HepG2 (cell line): Measurements from ENCODE around the gene AP2B1. TPM values are rescaled to one million over a fixed set of nuclear protein-coding genes. Genes with fewer than 3 reads are reported as not detected.

ENCODE experiments used
- ATAC-seq: fragments of 200-7000 bp; cut with Tn5 transposase; 3 replicates; pipeline ENCODE4 v1.9.1; 2020; ENCODE audit warnings: mild to moderate bottlenecking, moderate library complexity
- BruUV-seq: library from RNA; stranded (reverse); fragments of 400-500 nt; replicated peaks from 2 replicates; lab custom pipeline; 2021; lab: Mats Ljungman, UMichigan
- CTCF ChIA-PET: fragments of 300-600 bp; formaldehyde crosslinking; extraction: SDS; loops from one replicate; lab custom pipeline; 2021; ENCODE audit warnings: low total read pairs, inconsistent platforms, low intra/inter-chr PET ratio; lab: Yijun Ruan, JAX
- POLR2A ChIA-PET: fragments of 350-600 bp; sonication (Branson Sonifier 250); formaldehyde crosslinking; loops from one replicate; lab custom pipeline; 2020; ENCODE audit warnings: antibody characterized with exemption, inconsistent platforms; lab: Yijun Ruan, JAX
- DNase-seq: peaks from one replicate; pipeline ENCODE4 v3.0.0-alpha.2; 2015; ENCODE audit warnings: low spot score
- FAIRE-seq: peaks from 3 replicates; lab custom pipeline; 2011; peaks lifted over from hg19 to GRCh38; lab: Jason Lieb, UNC
- H2AFZ ChIP-seq: one replicate; pipeline ENCODE4 v1.6.1; 2011; ENCODE audit warnings: low read length, inconsistent platforms
- H3K27ac ChIP-seq: fragments of 300-600 bp; 3 replicates; pipeline ENCODE4 v1.8.0; 2011; ENCODE audit warnings: mixed run types, mild to moderate bottlenecking, mixed read lengths, low read length, inconsistent platforms; ENCODE audit not compliant: insufficient read depth; ENCODE audit errors: extremely low read length
- H3K27me3 ChIP-seq, 2 experiments: fragments of 200-600 bp in 1 of 2; 2 replicates in 1 of 2; 3 replicates in 1 of 2; pipeline versions ENCODE4 v1.6.0 to v1.8.0; 2011; ENCODE audit warnings: low read length in 2 of 2, mild to moderate bottlenecking in 2 of 2, moderate library complexity in 2 of 2, inconsistent platforms in 1 of 2; ENCODE audit not compliant: insufficient read depth in 2 of 2, control insufficient read depth in 1 of 2
- H3K36me3 ChIP-seq, 2 experiments: fragments of 200-600 bp in 1 of 2; replicated peaks in 1 of 2; 2 replicates in 1 of 2; 3 replicates in 1 of 2; pipeline versions ENCODE4 v1.5.1 to v1.8.0; 2011; ENCODE audit warnings: low read length in 2 of 2, inconsistent platforms in 1 of 2; ENCODE audit not compliant: insufficient read depth in 2 of 2, control insufficient read depth in 1 of 2
- H3K4me1 ChIP-seq: 2 replicates; pipeline ENCODE4 v1.5.1; 2012; ENCODE audit warnings: low read length, inconsistent platforms; ENCODE audit not compliant: insufficient read depth
- H3K4me2 ChIP-seq: 2 replicates; pipeline ENCODE4 v1.6.0; 2011; ENCODE audit warnings: low read depth, low read length, inconsistent platforms
- H3K4me3 ChIP-seq, 3 experiments: fragments of 200-600 bp in 1 of 3; sonication (generic), shearing (Covaris generic) in 1 of 3; replicated peaks in 1 of 3; 2 replicates each; pipeline ENCODE4 v1.5.1; 2011 to 2016; ENCODE audit warnings: low read length in 3 of 3, inconsistent platforms in 2 of 3, low read depth in 2 of 3, mild to moderate bottlenecking in 2 of 3, control low read depth in 1 of 3, mixed read lengths in 1 of 3; ENCODE audit not compliant: insufficient read depth in 1 of 3
- H3K79me2 ChIP-seq: one replicate; pipeline ENCODE4 v1.6.1; 2011; ENCODE audit warnings: low read length, inconsistent platforms; ENCODE audit not compliant: insufficient read depth
- H3K9ac ChIP-seq: 2 replicates; pipeline ENCODE4 v1.6.0; 2011; ENCODE audit warnings: mild to moderate bottlenecking, low read depth, low read length, inconsistent platforms; ENCODE audit not compliant: insufficient read depth
- H3K9me3 ChIP-seq: 2 replicates; pipeline ENCODE4 v1.5.1; 2012; ENCODE audit warnings: mild to moderate bottlenecking, low read length
- H4K20me1 ChIP-seq: 2 replicates; pipeline ENCODE4 v1.6.0; 2011; ENCODE audit warnings: inconsistent platforms, mild to moderate bottlenecking, low read length, moderate library complexity; ENCODE audit not compliant: insufficient read depth
- ATF1 ChIP-seq: IDR thresholded peaks from 2 replicates; pipeline ENCODE4 v1.6.1; 2016; ENCODE audit warnings: mild to moderate bottlenecking, control low read depth
- DPF2 ChIP-seq: sonication (generic); formaldehyde crosslinking; IDR thresholded peaks from 2 replicates; pipeline ENCODE4 v1.4.0; 2020; ENCODE audit warnings: mild to moderate bottlenecking, low read depth, missing genetic modification reagents, borderline replicate concordance
- ELF1 ChIP-seq: sonication (generic); formaldehyde crosslinking; IDR thresholded peaks from 2 replicates; pipeline ENCODE4 v1.4.0; 2020; ENCODE audit warnings: missing genetic modification reagents
- FOXO1 ChIP-seq: sonication (generic); formaldehyde crosslinking; IDR thresholded peaks from 2 replicates; pipeline ENCODE4 v1.4.0; 2020; ENCODE audit warnings: missing genetic modification reagents
- GABPA ChIP-seq, 2 experiments: IDR thresholded peaks; 2 replicates each; pipeline ENCODE4 v1.6.1; 2011 to 2016; ENCODE audit warnings: low read depth in 2 of 2, low read length in 1 of 2, missing biosample characterization in 1 of 2, missing genetic modification characterization in 1 of 2
- KAT8 ChIP-seq: IDR thresholded peaks from 2 replicates; pipeline ENCODE4 v1.6.1; 2016; ENCODE audit warnings: missing genetic modification reagents, missing compliant biosample characterization
- KLF12 ChIP-seq: sonication (generic); formaldehyde crosslinking; IDR thresholded peaks from 2 replicates; pipeline ENCODE4 v1.4.0; 2020; ENCODE audit warnings: missing genetic modification reagents, borderline replicate concordance
- ONECUT2 ChIP-seq: sonication (generic); formaldehyde crosslinking; IDR thresholded peaks from 2 replicates; pipeline ENCODE4 v1.4.0; 2020; ENCODE audit warnings: missing genetic modification reagents
- PAF1 ChIP-seq: IDR thresholded peaks from 2 replicates; pipeline ENCODE4 v1.6.1; 2016; ENCODE audit warnings: missing genetic modification reagents, missing compliant biosample characterization
- POLR2G ChIP-seq: fragments of 200-400 bp; formaldehyde crosslinking; IDR thresholded peaks from 2 replicates; pipeline ENCODE4 v1.6.1; 2018; ENCODE audit warnings: mild to moderate bottlenecking, low read depth, low read length, moderate library complexity
- RFXANK ChIP-seq: IDR thresholded peaks from 2 replicates; pipeline ENCODE4 v1.6.1; 2016
- SRY ChIP-seq: sonication (generic); formaldehyde crosslinking; IDR thresholded peaks from 2 replicates; pipeline ENCODE4 v1.8.0; 2022; ENCODE audit warnings: mild to moderate bottlenecking, missing genetic modification reagents
- WIZ ChIP-seq: sonication (generic); formaldehyde crosslinking; IDR thresholded peaks from 2 replicates; pipeline ENCODE4 v1.5.1; 2020; ENCODE audit warnings: mild to moderate bottlenecking, missing genetic modification reagents
- ZBTB3 ChIP-seq: sonication (generic); formaldehyde crosslinking; IDR thresholded peaks from 2 replicates; pipeline ENCODE4 v1.4.0; 2020; ENCODE audit warnings: low read depth, mild to moderate bottlenecking, moderate library complexity, missing genetic modification reagents, borderline replicate concordance
- ZNF292 ChIP-seq: sonication (generic); formaldehyde crosslinking; IDR thresholded peaks from 2 replicates; pipeline ENCODE4 v1.8.1; 2022; ENCODE audit warnings: mild to moderate bottlenecking, low read depth, missing genetic modification reagents, borderline replicate concordance
- ZNF3 ChIP-seq: IDR thresholded peaks from 2 replicates; pipeline ENCODE4 v1.7.0; 2017; ENCODE audit warnings: inconsistent platforms
- ZNF329 ChIP-seq: sonication (generic); formaldehyde crosslinking; IDR thresholded peaks from 2 replicates; pipeline ENCODE4 v1.9.0; 2021; ENCODE audit warnings: low read depth, mild to moderate bottlenecking, missing genetic modification reagents
- ZNF788 ChIP-seq: sonication (generic); formaldehyde crosslinking; IDR thresholded peaks from 2 replicates; pipeline ENCODE4 v1.5.0; 2020; ENCODE audit warnings: mild to moderate bottlenecking, missing genetic modification reagents, borderline replicate concordance
- WGBS: methylation state at CpG from one replicate; pipeline ENCODE4 v1.1.6; 2017; ENCODE audit warnings: low lambda C conversion rate; 5-methylcytosine and 5-hydroxymethylcytosine counted together
- in situ Hi-C: cut with HindIII; loops from 2 replicates; pipeline ENCODE4 v1.10.0; 2017; ENCODE audit warnings: low pct_unique_long_range_greater_than_20kb; ENCODE audit not compliant: extremely low pct_ligation_motif_present
- intact Hi-C: fragments of 100-400 bp; cut with micrococcal nuclease; formaldehyde crosslinking; loops from one replicate; pipeline ENCODE4 v1.10.0; 2022; ENCODE audit not compliant: unreplicated experiment
- polyA plus RNA-seq, 8 experiments: library from polyadenylated mRNA; depleted of rRNA in 3 of 8; stranded (reverse) in 7 of 8; unstranded in 1 of 8; fragments of >200 nt; fragmentation: Illumina TruSeq in 4 of 8; extraction: Trizol in 4 of 8; gene quantifications; 2 replicates each; pipeline versions ENCODE4 v1.2.1 to v1.2.3, GENCODE V29; 2011 to 2016; ENCODE audit warnings: low read depth in 4 of 8, missing spikeins in 1 of 8, mixed read lengths in 1 of 8; ENCODE audit not compliant: insufficient read depth in 1 of 8
- total RNA-seq, 5 experiments: library from RNA; depleted of rRNA; stranded (reverse); fragments of >200 nt; fragmentation: Illumina TruSeq; extraction: Trizol; gene quantifications; 2 replicates each; pipeline ENCODE4 v1.2.3, GENCODE V29; 2016; ENCODE audit warnings: low read depth in 1 of 5
- TF ChIP-seq, protein P1 (sequence below): sonication (generic); formaldehyde crosslinking; IDR thresholded peaks from 2 replicates; pipeline ENCODE4 v1.4.0; 2020; ENCODE audit warnings: mild to moderate bottlenecking, missing genetic modification reagents

Gene AP2B1
- total and polyA plus RNA-seq, 2 of the 13 experiments (the other 11 are each of a cell fraction or from before 2014, with no cell fraction given): 23.8 to 71.3 TPM

GRCh38 chr17:35727635-35728034 lies 140.5 kb downstream of the AP2B1 start:
- no peak overlapping the region for H2AFZ ChIP-seq
- no peak overlapping the region for H3K9ac ChIP-seq
- H3K4me1 ChIP-seq: peaks cover 33% of the 10 kb centered on the region
- peaks cover 2% of the 10 kb centered on the region for H3K79me2 ChIP-seq
- no peak for DNase-seq
- 92% methylated on average over 5 of the region's 5 CpGs for WGBS
- BruUV-seq: no TSS peak
- H3K27ac ChIP-seq: no peak overlapping the region
- ATAC-seq: no peak
- POLR2A ChIA-PET: no interaction called here
- H3K9me3 ChIP-seq: no peaks in the 10 kb centered on the region
- no peak overlapping the region for H3K4me2 ChIP-seq
- H3K4me3 ChIP-seq: no peak overlapping the region
- H3K27me3 ChIP-seq: no peaks in the 10 kb centered on the region
- intact Hi-C loops (no loop called here), in situ Hi-C loops (loop anchor here (25.0 kb wide), 1 partner anchor 415 kb away; no protein-coding TSS in a partner anchor)
- peaks cover 10 to 30% of the 10 kb centered on the region in 2 experiments; a peak in 4 of 5 replicates for H3K36me3 ChIP-seq
- TF ChIP-seq, protein P1, sequence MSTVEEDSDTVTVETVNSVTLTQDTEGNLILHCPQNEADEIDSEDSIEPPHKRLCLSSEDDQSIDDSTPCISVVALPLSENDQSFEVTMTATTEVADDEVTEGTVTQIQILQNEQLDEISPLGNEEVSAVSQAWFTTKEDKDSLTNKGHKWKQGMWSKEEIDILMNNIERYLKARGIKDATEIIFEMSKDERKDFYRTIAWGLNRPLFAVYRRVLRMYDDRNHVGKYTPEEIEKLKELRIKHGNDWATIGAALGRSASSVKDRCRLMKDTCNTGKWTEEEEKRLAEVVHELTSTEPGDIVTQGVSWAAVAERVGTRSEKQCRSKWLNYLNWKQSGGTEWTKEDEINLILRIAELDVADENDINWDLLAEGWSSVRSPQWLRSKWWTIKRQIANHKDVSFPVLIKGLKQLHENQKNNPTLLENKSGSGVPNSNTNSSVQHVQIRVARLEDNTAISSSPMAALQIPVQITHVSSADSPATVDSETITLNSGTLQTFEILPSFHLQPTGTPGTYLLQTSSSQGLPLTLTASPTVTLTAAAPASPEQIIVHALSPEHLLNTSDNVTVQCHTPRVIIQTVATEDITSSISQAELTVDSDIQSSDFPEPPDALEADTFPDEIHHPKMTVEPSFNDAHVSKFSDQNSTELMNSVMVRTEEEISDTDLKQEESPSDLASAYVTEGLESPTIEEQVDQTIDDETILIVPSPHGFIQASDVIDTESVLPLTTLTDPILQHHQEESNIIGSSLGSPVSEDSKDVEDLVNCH (CRISPR knock-in tag): no peak
- TF ChIP-seq ELF1 (CRISPR knock-in tag) (no peak), ZNF788 (CRISPR knock-in tag) (no peak), WIZ (CRISPR knock-in tag) (no peak), GABPA (IDR thresholded peaks at IDR 0.05; ENCODE audit: low read depth, low read length) (no peak), GABPA (CRISPR knock-in tag; IDR thresholded peaks at IDR 0.05; ENCODE audit: low read depth) (no peak), SRY (CRISPR knock-in tag) (no peak), RFXANK (CRISPR knock-in tag) (no peak), KLF12 (no peak), ZNF329 (CRISPR knock-in tag) (no peak), ZBTB3 (no peak), ONECUT2 (no peak), FOXO1 (CRISPR knock-in tag) (no peak), ATF1 (CRISPR knock-in tag) (no peak), POLR2G (no peak), KAT8 (no peak), ZNF292 (no peak), DPF2 (no peak), ZNF3 (no peak), PAF1 (CRISPR knock-in tag) (no peak)
- FAIRE-seq: no peak
- H4K20me1 ChIP-seq: no peaks in the 10 kb centered on the region
- CTCF ChIA-PET: no interaction called here
